Upper lobe of left lung (tissue), 6 donors: ENCODE data around the gene LRP6. TPM values are rescaled to one million over a fixed set of nuclear protein-coding genes. Genes with fewer than 3 reads are reported as not detected.
A peak's percentile ranks its signal among the peaks of the same experiment; 100 is the strongest.

Experiments
- ATAC-seq, 2 donors: fragments of 200-7000 bp; cut with Tn5 transposase; one replicate each; pipeline ENCODE4 v1.9.1; 2022; ENCODE audit warnings: mild to moderate bottlenecking in 2 of 2, moderate library complexity in 2 of 2; ENCODE audit not compliant: low FRiP score in 2 of 2
- DNase-seq, 2 donors: peaks; one replicate each; pipeline ENCODE4 v3.0.0-alpha.2; 2019 to 2020
- H3K27ac ChIP-seq, 4 donors: fragments of 200-600 bp; sonication (generic); one replicate each; pipeline ENCODE4 v1.5.1; 2016 to 2019
- H3K27me3 ChIP-seq, 4 donors: fragments of 200-600 bp; sonication (generic); one replicate each; pipeline ENCODE4 v1.5.1; 2017 to 2019
- H3K36me3 ChIP-seq, 4 donors: fragments of 200-600 bp; sonication (generic); one replicate each; pipeline ENCODE4 v1.5.1; 2016 to 2019
- H3K4me1 ChIP-seq, 4 donors: fragments of 200-600 bp; sonication (generic); one replicate each; pipeline ENCODE4 v1.5.1; 2018 to 2019
- H3K4me3 ChIP-seq, 4 donors: fragments of 200-600 bp; sonication (generic); one replicate each; pipeline ENCODE4 v1.5.1; 2017 to 2019; ENCODE audit warnings: mild to moderate bottlenecking in 2 of 4, moderate library complexity in 1 of 4
- H3K9me3 ChIP-seq, 4 donors: fragments of 200-600 bp; sonication (generic); one replicate each; pipeline ENCODE4 v1.5.1; 2018 to 2019
- CTCF ChIP-seq, 6 experiments: fragments of 450-650 bp in 4 of 6; fragments of 200-600 bp in 2 of 6; sonication (generic) in 2 of 6; IDR thresholded peaks; one replicate each; pipeline ENCODE4 v1.5.1; 2016 to 2019; ENCODE audit warnings: antibody characterized with exemption in 6 of 6
- EP300 ChIP-seq, 4 donors: sonication (generic); formaldehyde crosslinking; IDR thresholded peaks; one replicate each; pipeline ENCODE4 v1.5.1; 2017; ENCODE audit warnings: antibody characterized with exemption in 4 of 4, control low read depth in 2 of 4
- POLR2A ChIP-seq, 4 donors: fragments of 450-650 bp; IDR thresholded peaks; one replicate each; pipeline ENCODE4 v1.5.1; 2016 to 2017; ENCODE audit warnings: antibody characterized with exemption in 4 of 4, mild to moderate bottlenecking in 2 of 4
- POLR2AphosphoS5 ChIP-seq, 2 donors: sonication (generic); formaldehyde crosslinking; IDR thresholded peaks; one replicate each; pipeline ENCODE4 v1.5.1; 2017; ENCODE audit warnings: antibody characterized with exemption in 2 of 2
- WGBS, 2 donors: methylation state at CpG; one replicate each; pipeline ENCODE4 v1.1.5; 2017 to 2018; 5-methylcytosine and 5-hydroxymethylcytosine counted together
- total RNA-seq, 6 donors: library from RNA; depleted of rRNA in 4 of 6; stranded (reverse); fragments of >200 nt in 4 of 6; gene quantifications; one replicate each; pipeline versions ENCODE4 v1.1.0 to v1.2.1, GENCODE V29; 2016 to 2021
- donor health status: DM: no; HTN: no; CAD: no; lungs with moderate emphysema.
- donor health status: DM: no; HTN: yes; CAD: no; lungs with severe emphysema.

Gene LRP6
- total RNA-seq, 6 donors from 2014 or later: 43.3 to 136 (median 66.4) TPM

- 34 to 72% methylated on average over 4 of the region's 4 CpGs for WGBS, 2 donors
- Histone ChIP-seq H3K27me3 (no peaks in the 10 kb centered on the region), H3K9me3 (no peaks in the 10 kb centered on the region), H3K27ac (peak overlapping the region; percentile 17 to 80 (median 48)), H3K4me1 (peaks cover 13 to 38% (median 25%) of the 10 kb centered on the region in 4 donors), H3K36me3 (no peaks in the 10 kb centered on the region), H3K4me3 (no peak overlapping the region)
- no peak for DNase-seq
- no peak for ATAC-seq
- TF ChIP-seq POLR2AphosphoS5 (IDR thresholded peaks at IDR 0.05) (no peak), POLR2A (IDR thresholded peaks at IDR 0.05) (no peak), EP300 (IDR thresholded peaks at IDR 0.05) (no peak)
These were observed 172.4 kb downstream of the LRP6 start for GRCh38 chr12:12094481-12094880.

- Histone ChIP-seq H3K9me3 (no peaks in the 10 kb centered on the region), H3K4me1 (peaks cover 13 to 38% (median 20%) of the 10 kb centered on the region in 4 donors), H3K36me3 (no peaks in the 10 kb centered on the region), H3K27ac (peak overlapping the region in 1 of 4 donors; percentile 80), H3K4me3 (no peak overlapping the region), H3K27me3 (no peaks in the 10 kb centered on the region)
- WGBS, 2 donors: 53 to 74% methylated on average over 13 to 14 of the region's 14 CpGs
- DNase-seq (no peak), ATAC-seq (peak; percentile 25 to 72)
- TF ChIP-seq EP300 (IDR thresholded peaks at IDR 0.05) (no peak), POLR2A (IDR thresholded peaks at IDR 0.05) (no peak), POLR2AphosphoS5 (IDR thresholded peaks at IDR 0.05) (no peak), CTCF (IDR thresholded peaks at IDR 0.05) (no peak)
These were observed 174.7 kb downstream of the LRP6 start for GRCh38 chr12:12091977-12092663.

- no peak overlapping the region for H3K4me3 ChIP-seq
- no peaks in the 10 kb centered on the region for H3K27me3 ChIP-seq
- DNase-seq (no peak), ATAC-seq (no peak)
- H3K9me3 ChIP-seq: no peaks in the 10 kb centered on the region
- WGBS, 2 donors: 90 to 92% methylated on average over 3 of the region's 3 CpGs
- H3K36me3 ChIP-seq: no peaks in the 10 kb centered on the region
- H3K4me1 ChIP-seq: peaks cover 13 to 38% (median 20%) of the 10 kb centered on the region in 4 donors
- TF ChIP-seq POLR2AphosphoS5 (IDR thresholded peaks at IDR 0.05) (no peak), CTCF (IDR thresholded peaks at IDR 0.05) (no peak), EP300 (IDR thresholded peaks at IDR 0.05) (no peak), POLR2A (IDR thresholded peaks at IDR 0.05) (no peak)
- no peak overlapping the region for H3K27ac ChIP-seq
These were observed 175.8 kb downstream of the LRP6 start for GRCh38 chr12:12091071-12091470.

DNA sequence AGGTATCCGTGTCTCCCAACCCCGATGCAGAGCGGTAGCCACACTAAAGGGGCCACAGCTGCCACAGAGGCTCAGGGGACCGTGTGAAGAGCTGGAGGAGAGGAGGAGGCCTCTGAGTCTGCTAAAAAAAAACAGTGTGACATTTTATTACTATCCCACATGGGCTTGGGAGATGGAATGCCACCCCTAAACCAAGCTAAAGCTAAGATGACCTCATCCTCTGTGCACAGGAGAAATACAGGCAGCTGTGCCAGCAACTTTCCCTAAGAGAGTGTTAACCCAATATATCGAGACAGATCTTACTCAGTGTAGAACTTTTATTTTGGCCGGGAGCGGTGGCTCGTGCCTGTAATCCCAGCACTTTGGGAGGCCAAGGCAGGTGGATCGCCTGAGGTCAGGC lies 178.1 kb downstream of the LRP6 start:
- WGBS, 2 donors: 83 to 86% methylated on average over 9 of the region's 9 CpGs
- no peak for TF ChIP-seq POLR2AphosphoS5 (IDR thresholded peaks at IDR 0.05)
- no peak for TF ChIP-seq CTCF (IDR thresholded peaks at IDR 0.05)
- TF ChIP-seq POLR2A (IDR thresholded peaks at IDR 0.05): no peak
- no peak for TF ChIP-seq EP300 (IDR thresholded peaks at IDR 0.05)

GRCh38 chr12:12088147-12088546 lies 178.7 kb downstream of the LRP6 start:
- no peak for ATAC-seq
- H3K27ac ChIP-seq: no peak overlapping the region
- no peaks in the 10 kb centered on the region for H3K27me3 ChIP-seq
- H3K4me3 ChIP-seq: no peak overlapping the region
- peaks cover 0 to 16% (median 10%) of the 10 kb centered on the region in 4 donors for H3K4me1 ChIP-seq
- no peak for TF ChIP-seq POLR2AphosphoS5 (IDR thresholded peaks at IDR 0.05)
- no peak for TF ChIP-seq POLR2A (IDR thresholded peaks at IDR 0.05)
- TF ChIP-seq EP300 (IDR thresholded peaks at IDR 0.05): no peak
- TF ChIP-seq CTCF (IDR thresholded peaks at IDR 0.05): no peak
- WGBS, 2 donors: 87 to 93% methylated on average over 10 of the region's 10 CpGs
- H3K36me3 ChIP-seq: no peaks in the 10 kb centered on the region
- no peak for DNase-seq
- H3K9me3 ChIP-seq: no peaks in the 10 kb centered on the region

More for the DNA sequence above, 178.1 kb downstream of the LRP6 start:
- no peaks in the 10 kb centered on the region for H3K27me3 ChIP-seq
- no peaks in the 10 kb centered on the region for H3K36me3 ChIP-seq
- ATAC-seq: no peak
- DNase-seq: no peak
- no peak overlapping the region for H3K4me3 ChIP-seq
- H3K4me1 ChIP-seq: peaks cover 0 to 18% (median 12%) of the 10 kb centered on the region in 4 donors
- no peak overlapping the region for H3K27ac ChIP-seq
- no peaks in the 10 kb centered on the region for H3K9me3 ChIP-seq
